AG08395 (cell line): Measurements from ENCODE around the gene SEPTIN14.
"Not testable (repeated sequence)": the region's sequence is repeated elsewhere in the genome, so short reads cannot be mapped to it uniquely, and the experiment has no call there.

Experiments used
- DNase-seq: peaks from one replicate; pipeline ENCODE4 v3.0.0; 2012; ENCODE audit warnings: mixed read lengths, low spot score

SEPTIN14 gene

DNA sequence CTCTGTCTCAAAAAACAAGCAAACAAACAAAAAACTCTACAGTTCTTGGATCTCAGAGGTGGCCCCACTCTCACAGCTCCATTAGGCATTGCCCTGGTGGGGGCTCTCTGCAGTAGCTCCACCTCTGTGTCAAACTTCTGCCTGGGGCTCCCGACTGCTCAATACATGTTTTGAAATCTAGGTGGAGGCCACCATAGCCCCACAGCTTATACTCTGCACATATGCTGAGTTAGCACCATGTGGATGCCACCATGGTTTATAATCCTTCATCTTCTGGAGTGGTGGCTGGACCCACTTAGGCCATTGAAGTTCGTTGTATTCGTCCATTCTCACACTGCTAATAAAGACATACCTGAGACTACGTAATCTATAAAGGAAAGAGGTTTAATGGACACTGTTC is 78.4 kb downstream of the SEPTIN14 start:
- no peak for DNase-seq

DNA sequence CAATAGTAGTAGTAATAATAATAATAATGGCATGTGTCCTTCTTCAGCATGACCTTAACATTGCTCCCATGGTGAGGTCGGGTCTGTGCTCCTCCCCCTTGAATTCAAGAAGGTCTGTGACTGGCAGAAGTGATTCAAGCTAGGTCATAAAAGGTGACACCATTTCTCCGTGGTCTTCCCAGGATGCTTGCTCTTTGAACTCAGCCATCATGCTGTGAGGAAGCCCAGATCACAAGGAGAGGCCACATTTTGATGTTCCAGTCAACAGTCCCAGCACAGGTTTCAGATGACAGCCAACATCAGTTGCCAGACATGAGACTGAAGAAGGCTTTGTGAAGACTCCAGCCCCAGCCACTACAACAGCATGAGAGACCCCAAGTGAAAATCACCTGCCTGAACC is 83.9 kb downstream of the SEPTIN14 start:
- DNase-seq = no peak

GRCh38 chr7:55776196-55776595 is 86.4 kb downstream of the SEPTIN14 start:
- DNase-seq = no peak

- no peak for DNase-seq
Measured at GRCh38 chr7:55775051-55775420, 87.5 kb downstream of the SEPTIN14 start.

- no peak for DNase-seq
Measured at GRCh38 chr7:55774327-55775050, 88.1 kb downstream of the SEPTIN14 start.

- DNase-seq = no peak
Measured at GRCh38 chr7:55770778-55771177, 91.8 kb downstream of the SEPTIN14 start.

DNA sequence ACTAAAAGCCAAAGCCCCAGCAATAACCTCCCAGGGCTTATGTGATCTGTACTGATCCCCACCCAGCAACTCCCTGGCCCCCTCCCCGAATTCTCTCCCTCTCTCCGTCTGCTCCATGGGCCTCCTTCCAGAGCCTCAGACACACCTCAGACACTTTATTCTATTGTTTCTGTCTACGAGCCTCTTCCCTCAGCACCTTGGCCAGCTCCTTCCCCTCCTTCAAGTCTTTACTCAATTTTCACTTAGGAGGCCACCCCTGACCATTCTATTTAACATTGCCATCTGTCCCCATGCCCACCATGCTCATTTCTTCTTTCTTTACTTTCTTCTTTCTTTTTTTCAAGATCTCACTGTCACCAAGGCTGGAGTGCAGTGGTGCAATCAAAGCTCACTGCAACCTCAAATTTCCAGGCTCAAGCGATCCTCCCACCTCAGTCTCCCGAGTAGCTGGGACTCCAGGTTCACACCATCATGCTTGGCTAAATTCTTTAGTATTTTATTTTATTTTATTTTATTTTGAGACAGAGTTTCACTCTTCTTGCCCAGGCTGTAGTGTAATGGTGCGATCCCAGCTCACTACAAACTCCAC is 109.2 kb downstream of the SEPTIN14 start:
- not testable (repeated sequence) for DNase-seq

- DNase-seq = not testable (repeated sequence)
Measured at GRCh38 chr7:55744706-55745105, 117.8 kb downstream of the SEPTIN14 start.
